Measurements from ENCODE around the gene EEF2. TPM values are rescaled to one million over a fixed set of nuclear protein-coding genes. Genes with fewer than 3 reads are reported as not detected.

Gene EEF2
- total RNA-seq, 4 donors from 2014 or later: 1,701 to 2,714 (median 2,440) TPM

DNA sequence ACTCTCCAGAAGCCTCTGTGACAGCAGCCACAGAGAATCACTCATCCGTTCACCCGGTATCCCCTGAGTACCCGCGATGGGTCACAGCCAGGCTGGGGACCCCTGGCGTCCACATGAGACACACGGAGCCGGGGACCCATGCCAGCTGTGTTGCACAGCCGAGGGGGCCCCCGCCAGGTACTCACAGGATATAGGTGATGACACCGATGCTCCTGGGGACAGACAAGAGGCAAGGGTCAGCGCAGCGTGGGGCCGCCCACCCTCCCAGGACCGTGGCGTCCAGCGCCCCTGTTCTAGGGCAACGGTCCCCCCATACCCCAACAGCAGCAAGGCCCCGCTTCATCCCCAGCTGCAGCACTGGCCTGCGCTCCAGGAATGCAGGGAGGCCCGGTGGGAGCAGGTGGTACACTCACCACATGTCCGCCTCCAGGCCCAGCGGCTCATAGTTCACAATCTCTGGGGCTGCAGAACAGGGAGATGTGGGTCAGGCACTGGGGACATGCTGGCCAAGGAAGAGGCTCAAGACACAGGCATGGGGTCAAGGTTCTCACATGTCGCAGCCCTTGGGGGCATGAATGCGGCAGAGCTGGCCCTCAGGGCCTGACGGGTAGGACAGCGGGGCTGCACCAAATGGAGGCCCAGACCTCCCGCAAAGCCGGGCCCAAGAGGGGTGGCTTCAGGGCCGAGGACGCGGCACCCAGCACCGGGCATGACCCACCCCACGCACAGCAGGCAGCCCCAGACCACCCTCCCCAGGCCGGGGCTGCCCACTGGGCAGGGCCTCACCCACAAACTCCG lies 21.6 kb downstream of the EEF2 start:
- intact Hi-C loops (cut with DNase I; ENCODE audit: low total_unique reads): no loop called here
- DNase-seq: no peak
- ATAC-seq: no peak
- H3K9me3 ChIP-seq: no peaks in the 10 kb centered on the region
- peaks cover 21 to 29% of the 10 kb centered on the region in 2 donors for H3K4me1 ChIP-seq
- no peak for TF ChIP-seq POLR2A (IDR thresholded peaks at IDR 0.05)
- no peak for TF ChIP-seq CTCF (IDR thresholded peaks at IDR 0.05 in 4 of 5, conservative IDR thresholded peaks at IDR 0.05 in 1 of 5)
- H3K36me3 ChIP-seq: peaks cover 0 to 83% of the 10 kb centered on the region in 2 donors
- H3K27me3 ChIP-seq: no peaks in the 10 kb centered on the region
- peak overlapping the region; percentile 28 to 99 (median 70) for H3K27ac ChIP-seq
- H3K4me3 ChIP-seq: no peak overlapping the region
- in situ Hi-C loops (cut with MboI; ENCODE audit: low sequenced_read_pairs in 4 of 4): no loop called here

- Histone ChIP-seq H3K9me3 (no peaks in the 10 kb centered on the region), H3K27ac (peak overlapping the region; percentile 60 to 99 (median 82)), H3K4me1 (peaks cover 4 to 6% of the 10 kb centered on the region in 2 donors), H3K36me3 (peaks cover 0 to 79% of the 10 kb centered on the region in 2 donors), H3K4me3 (no peak overlapping the region), H3K27me3 (no peaks in the 10 kb centered on the region)
- intact Hi-C loops (cut with DNase I; ENCODE audit: low total_unique reads) (no loop called here), in situ Hi-C loops (cut with MboI; ENCODE audit: low sequenced_read_pairs in 4 of 4) (no loop called here)
- TF ChIP-seq POLR2A (IDR thresholded peaks at IDR 0.05): no peak
- TF ChIP-seq CTCF (IDR thresholded peaks at IDR 0.05 in 4 of 5, conservative IDR thresholded peaks at IDR 0.05 in 1 of 5): no peak
- ATAC-seq (no peak), DNase-seq (no peak)
Measured at GRCh38 chr19:3961007-3961406, 24.3 kb downstream of the EEF2 start.

- in situ Hi-C loops (cut with MboI; ENCODE audit: low sequenced_read_pairs in 4 of 4): no loop called here
- ATAC-seq: no peak
- Histone ChIP-seq H3K36me3 (peaks cover 0 to 77% of the 10 kb centered on the region in 2 donors), H3K27me3 (no peaks in the 10 kb centered on the region), H3K9me3 (no peaks in the 10 kb centered on the region), H3K4me3 (no peak overlapping the region), H3K4me1 (peaks cover 4 to 8% of the 10 kb centered on the region in 2 donors), H3K27ac (peak overlapping the region; percentile 60 to 99 (median 82))
- TF ChIP-seq CTCF (IDR thresholded peaks at IDR 0.05 in 4 of 5, conservative IDR thresholded peaks at IDR 0.05 in 1 of 5) (no peak), POLR2A (IDR thresholded peaks at IDR 0.05) (no peak)
- no peak for DNase-seq
- intact Hi-C loops (cut with DNase I; ENCODE audit: low total_unique reads): loop anchor here (10.0 kb wide), 1 partner anchor 555 kb away; the partner anchor contains the start of gene PLIN4
Measured at GRCh38 chr19:3959766-3960131, 25.5 kb downstream of the EEF2 start.

DNA sequence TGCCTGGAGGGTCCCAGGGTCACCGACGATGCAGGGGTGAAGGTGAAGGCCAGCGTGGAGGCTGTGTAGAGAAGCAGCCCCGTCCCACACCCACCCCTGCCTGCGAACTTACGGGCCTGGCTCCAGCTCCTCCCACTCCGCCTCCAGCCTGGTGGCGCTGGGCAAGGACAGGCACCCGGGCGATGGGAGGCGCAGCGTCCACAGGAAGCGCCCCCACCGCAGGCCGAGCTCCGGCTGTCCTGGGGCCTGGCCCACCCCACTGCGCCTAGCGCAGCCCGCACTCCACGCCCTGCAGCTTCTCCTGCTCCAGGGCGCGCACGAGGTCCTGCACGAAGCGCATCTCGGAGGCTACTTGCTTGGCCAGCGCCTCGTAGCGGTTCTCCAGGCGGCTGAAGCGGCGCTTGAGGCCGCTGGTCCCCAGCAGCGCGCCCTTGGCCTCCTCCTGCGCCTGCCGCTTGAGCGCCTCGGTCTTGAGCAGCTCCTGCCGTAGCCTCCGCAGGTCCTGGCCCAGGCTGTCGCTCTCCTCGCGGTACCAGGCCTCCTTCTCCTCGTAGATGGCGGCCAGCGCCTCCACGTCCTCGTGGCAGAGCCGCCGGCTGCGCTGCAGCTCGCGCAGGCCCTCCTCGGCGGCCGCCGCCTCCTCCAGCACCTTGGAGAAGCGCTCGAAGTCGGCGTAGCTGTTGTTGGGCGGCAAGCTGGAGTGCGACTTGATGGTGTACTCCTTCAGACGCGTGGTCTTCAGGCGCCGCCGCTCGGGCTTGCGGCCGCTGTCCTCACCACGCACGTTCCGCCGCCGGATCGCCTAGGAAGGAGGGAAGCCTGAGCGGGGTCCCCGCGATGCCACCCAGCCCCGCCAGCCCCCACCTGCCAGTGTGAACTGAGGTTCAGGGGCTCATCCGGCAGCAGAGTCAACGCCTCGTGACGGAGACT lies 26.2 kb downstream of the EEF2 start:
- ATAC-seq (no peak), DNase-seq (no peak)
- no peak for TF ChIP-seq CTCF (IDR thresholded peaks at IDR 0.05 in 4 of 5, conservative IDR thresholded peaks at IDR 0.05 in 1 of 5)
- no peak for TF ChIP-seq POLR2A (IDR thresholded peaks at IDR 0.05)
- Histone ChIP-seq H3K4me1 (peaks cover 5 to 14% of the 10 kb centered on the region in 2 donors), H3K9me3 (no peaks in the 10 kb centered on the region), H3K36me3 (peaks cover 0 to 71% of the 10 kb centered on the region in 2 donors), H3K4me3 (no peak overlapping the region), H3K27me3 (no peaks in the 10 kb centered on the region), H3K27ac (peak overlapping the region; percentile 98 to 99 (median 99))
- in situ Hi-C loops (cut with MboI; ENCODE audit: low sequenced_read_pairs in 4 of 4) (no loop called here), intact Hi-C loops (cut with DNase I; ENCODE audit: low total_unique reads) (loop anchor here (10.0 kb wide), 1 partner anchor 556 kb away; the partner anchor contains the start of gene PLIN4)
